IPS-NIHi7 (cell line): ENCODE measurements around the gene CSTB.
"Not testable (repeated sequence)": the region's sequence is repeated elsewhere in the genome, so short reads cannot be mapped to it uniquely, and the experiment has no call there.

Experiments used
- DNase-seq: peaks from one replicate; pipeline ENCODE4 v3.0.0; 2012; ENCODE audit warnings: mixed read lengths; ENCODE audit errors: extremely low spot score

CSTB gene, protein sequence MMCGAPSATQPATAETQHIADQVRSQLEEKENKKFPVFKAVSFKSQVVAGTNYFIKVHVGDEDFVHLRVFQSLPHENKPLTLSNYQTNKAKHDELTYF

DNA sequence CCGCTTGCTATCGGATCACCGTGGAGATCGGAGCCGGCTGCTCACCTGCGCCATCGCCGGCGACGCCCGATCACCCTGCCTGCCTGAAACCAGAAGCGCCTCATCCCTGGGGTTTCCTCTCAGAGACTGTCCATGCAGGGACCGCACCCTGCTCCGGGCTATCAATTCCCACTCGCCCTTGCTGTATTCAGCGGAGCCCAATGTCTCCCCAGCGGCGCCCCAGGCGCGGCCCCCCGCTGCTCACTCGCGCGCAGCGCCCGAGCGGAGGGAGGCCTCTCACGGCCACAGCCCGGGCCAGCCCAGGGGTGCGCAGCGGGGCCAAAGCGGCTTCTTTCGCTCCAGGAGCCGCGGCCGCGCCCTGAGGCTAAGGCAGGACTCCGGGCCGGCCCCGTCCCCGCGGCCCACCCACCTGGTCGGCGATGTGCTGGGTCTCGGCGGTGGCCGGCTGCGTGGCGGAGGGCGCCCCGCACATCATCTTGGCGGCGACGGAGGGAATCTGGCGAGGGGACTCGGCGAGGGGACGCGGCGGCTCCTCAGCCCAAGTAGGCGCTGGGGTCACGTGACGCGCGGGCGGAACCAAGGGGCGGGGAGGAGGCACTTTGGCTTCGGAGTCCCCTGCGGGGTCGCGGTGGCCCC, at the start of gene CSTB:
Gene CSTB, minus strand, starts transcription at position 514 of the 636 bp plus-strand sequence. Its CDS starts 39 bp downstream, at position 475.
- DNase-seq: peak; percentile 81

GRCh38 chr21:43825242-43825935, 49.3 kb upstream of the CSTB start:
- DNase-seq: no peak

DNA sequence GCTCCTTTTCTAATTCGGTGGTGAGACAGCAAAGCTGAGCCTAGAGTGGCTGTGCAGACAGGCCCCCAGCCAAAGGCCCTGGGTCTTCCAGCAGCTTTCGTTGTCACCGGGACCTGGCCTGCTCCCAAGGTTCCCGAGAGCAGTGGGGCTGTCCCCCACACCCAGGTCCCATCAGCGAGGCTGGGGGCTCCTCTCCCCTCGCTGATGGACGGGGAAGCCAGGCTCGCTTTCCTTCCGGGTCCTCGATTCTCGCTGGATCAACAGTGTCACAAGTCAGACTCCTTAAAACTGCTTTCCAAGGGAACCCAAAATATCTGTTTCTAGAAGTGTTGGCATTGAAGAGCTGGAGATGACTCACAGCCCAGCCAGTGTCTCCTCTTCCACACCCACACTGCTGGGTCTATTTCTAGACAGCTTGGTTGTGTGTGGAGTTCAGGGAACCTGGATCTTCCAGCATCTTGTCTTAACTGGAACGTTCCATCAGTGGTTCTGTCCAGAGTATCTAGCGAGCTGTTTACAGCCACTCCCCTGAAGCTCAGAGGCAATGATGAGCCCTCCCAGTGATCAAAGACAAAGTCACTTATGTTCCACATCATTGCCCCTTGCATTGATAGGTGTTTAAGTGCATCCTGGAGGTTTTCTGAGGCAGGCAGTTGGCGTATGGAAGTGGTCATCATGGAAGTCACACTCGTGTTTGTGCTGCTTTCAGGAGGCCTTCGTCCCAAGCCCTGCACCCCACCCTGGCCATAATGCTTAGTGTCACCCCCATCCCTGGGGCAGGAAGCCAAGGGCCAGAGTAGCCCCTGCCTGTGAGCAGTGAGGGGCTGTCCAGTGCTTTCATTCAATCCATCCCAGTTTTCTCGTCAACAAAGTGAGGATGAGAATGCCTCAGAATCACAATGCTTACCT, 48.5 kb upstream of the CSTB start:
- no peak for DNase-seq

- not testable (repeated sequence) for DNase-seq
Observed at GRCh38 chr21:43822741-43823140, 46.6 kb upstream of the CSTB start.

DNA sequence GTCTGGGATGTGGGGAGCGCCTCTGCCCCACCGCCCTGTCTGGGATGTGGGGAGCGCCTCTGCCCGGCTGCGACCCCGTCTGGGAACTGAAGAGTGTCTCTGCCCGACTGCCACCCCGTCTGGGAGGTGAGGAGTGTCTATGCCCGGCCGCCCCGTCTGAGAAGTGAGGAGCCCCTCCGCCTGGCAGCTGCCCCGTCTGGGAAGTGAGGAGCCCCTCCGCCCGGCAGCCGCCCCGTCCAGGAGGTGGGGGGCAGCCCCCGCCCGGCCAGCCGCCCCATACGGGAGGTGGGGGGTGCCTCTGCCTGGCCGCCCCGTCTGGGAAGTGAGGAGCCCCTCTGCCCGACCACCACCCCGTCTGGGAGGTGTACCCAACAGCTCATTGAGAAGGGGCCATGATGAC, 46.1 kb upstream of the CSTB start:
- not testable (repeated sequence) for DNase-seq

GRCh38 chr21:43820466-43820865, 44.4 kb upstream of the CSTB start:
- no peak for DNase-seq

DNA sequence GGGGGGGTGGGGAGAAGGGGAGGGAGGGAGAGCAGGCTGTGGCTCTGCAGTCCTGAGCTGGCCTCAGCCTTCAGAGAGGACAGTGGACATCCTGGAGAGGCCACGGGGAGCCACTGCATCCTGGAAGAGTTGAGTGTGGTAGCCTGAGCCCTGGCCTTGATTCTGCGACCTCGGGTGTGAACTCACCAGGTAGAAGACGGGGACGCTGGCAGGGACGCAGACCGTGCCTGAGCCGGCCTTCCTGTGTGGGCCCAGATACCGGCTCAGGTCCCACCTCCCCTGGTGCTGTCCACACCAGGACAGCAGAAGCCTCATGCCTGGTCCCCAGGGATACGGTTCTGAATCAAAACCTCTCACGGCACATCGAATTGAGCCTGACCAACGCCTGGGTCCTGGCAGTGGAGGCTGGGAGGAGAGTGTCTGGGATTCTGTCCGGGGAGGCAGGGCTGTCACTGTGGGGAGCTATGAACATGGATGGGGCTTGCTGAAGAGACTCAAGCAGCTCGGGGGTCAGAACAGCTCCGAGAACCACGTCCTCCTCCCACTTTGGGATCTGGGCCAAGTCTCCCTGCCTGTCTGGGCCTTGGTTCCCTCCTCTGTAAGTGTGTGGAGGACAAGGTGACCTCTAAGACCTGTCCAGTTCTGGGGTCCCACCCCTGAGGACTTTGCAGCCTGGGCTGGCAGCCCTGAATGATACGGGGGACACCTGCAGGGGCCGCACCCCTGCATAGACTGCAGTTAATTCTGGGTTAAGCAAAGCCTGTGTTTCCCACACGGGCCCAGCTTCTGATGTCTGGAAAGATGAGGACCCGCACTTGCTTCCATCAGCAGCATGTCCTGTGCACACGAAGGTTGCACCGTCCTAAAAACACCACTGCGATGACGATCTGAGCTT, 43.6 kb upstream of the CSTB start:
- DNase-seq: no peak

- DNase-seq: no peak
Observed at GRCh38 chr21:43818685-43819084, 42.6 kb upstream of the CSTB start.

DNA sequence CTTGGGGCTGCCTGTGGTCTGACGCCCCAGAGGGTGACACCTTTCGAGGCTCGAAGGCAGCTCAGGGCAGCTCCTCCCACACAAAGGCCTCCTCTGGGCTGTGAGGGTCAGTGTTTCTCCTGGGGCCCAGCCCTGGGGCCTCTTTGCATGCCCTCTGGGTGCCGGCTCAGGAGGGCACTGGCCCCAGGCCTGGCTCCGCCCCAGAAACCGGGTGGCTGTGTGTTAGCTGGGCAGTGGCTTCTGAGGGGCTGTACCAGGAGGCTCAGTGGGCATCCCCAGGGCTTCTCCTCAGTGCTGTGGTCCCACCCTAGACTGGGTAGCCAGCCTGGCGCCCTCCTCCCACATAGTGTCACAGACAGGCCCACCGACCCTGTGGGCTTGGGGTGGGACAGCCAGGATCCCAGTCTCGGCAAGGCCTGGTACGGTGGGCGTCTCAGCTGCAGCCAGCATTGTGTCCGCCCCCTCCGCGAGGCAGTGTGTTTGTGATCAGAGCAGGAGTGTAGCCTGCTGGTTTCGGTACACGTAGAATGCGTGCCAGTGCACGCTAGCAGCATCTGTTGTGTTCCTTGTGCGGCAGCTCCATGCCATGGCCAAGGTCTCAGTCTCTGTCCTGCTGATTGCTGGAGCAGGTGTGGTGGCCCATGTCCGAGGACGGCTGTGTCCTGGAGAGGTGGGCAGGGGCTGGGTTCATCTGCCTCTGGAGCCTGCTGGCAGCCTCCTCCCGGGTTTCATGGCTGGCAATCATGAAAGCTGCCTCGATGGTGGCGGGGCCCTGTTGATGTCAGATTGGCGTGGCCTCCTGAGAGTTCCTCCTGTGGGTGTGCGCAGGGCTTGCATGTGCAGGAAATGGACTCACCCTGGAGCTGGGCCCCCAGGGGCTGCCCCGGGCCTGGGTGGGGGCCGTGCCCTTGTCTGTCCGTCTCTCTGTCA, 41.3 kb upstream of the CSTB start:
- DNase-seq: no peak

DNA sequence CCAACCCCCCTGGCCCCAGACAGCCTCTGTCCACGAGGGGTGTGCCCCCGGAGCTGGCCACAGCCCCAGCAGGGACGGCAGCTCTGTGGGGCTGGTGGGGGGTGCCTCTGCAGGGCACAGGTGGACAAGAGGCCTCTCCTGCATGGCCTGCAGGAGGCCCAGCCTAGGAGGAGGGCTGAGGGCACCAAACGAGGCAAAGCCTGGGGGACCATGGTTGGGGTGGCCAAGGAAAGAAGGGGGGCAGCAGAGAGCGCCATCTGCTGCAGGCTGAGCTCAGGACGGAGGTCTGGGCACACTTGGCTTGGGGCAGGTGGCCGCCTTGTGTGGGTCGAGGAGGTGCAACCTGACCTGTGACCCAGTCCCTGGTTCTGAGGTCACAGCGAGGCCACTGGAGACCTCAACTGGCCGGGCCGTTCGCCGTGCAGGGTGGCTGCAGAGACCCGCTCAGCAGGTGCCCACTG, 40.5 kb upstream of the CSTB start:
- DNase-seq: no peak

- DNase-seq: no peak
Observed at GRCh38 chr21:43815991-43816390, 39.9 kb upstream of the CSTB start.

DNA sequence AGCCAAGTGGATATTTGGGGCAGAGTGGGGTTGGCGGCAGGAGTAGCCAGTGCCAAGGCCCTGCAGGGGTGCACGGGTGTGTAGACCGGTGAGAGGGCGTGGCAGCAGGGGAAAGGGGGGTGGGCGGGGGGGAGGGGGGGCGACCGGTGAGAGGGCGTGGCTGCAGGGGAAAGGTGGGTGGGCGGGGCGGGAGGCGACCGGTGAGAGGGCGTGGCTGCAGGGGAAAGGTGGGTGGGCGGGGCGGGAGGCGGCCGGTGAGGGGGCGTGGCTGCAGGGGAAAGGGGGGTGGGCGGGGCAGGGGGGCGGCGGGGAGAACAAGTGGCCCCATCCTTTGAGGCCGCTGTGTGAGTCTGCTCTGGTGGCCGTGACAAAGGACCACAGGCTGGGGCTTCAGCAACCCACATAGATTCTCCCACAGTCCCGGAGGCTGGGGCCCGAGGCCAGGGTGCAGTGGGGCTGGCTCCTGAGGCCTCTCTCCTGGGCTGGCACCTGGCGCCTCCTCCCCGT, 39.1 kb upstream of the CSTB start:
- DNase-seq: peak; percentile 88

- DNase-seq: no peak
Observed at GRCh38 chr21:43814215-43815106, 38.4 kb upstream of the CSTB start.

DNA sequence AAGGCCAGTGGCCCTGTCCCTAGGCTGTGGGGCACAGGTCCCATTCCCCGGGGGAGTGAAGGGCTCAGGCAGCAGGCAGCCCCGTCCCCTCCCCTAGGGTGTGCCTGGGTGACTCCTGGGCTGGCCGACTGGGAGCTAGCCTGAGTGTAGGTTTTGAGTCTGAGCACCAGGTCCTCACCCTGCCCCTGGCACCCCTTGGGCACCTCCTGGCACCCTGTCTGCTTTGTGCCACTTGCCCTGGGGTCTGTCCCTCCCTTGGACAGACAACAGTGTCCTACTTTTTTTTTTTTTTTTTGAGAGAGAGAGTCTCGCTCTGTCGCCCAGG, 37.5 kb upstream of the CSTB start:
- no peak for DNase-seq

DNA sequence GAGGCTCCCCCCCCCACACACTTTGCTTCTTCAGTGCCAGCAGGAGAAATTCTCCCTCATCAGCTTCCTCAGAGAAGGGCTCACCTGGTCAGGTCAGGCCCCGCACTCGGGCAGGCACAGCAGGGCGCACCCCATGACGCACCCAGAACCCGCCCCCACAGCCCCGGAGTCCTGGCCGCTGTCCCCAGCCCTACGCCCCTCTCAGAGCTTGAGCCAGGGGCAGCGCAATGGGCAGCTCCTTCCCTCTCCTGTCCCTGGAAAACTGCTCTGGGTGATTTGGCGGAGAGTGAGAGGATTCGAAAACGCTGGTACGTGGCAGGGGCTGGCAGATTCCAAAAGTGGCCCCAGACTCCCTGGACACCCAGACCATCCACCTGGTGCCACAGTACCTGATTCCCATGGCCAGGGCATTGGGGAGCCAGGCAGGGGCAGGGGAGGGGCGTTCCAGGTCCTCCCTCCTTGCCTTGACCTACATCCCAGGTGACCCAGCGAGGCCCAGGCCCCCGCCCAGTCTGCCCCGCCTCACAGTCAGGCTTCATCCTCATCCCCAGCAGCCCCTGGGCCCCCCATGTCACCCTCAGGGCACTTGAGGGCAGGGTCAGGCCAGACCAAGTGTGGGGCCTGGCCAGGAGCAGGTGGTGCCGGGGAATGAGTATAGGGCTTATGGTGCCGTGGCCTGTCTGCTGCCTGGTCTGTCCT, 37.0 kb upstream of the CSTB start:
- DNase-seq: no peak

DNA sequence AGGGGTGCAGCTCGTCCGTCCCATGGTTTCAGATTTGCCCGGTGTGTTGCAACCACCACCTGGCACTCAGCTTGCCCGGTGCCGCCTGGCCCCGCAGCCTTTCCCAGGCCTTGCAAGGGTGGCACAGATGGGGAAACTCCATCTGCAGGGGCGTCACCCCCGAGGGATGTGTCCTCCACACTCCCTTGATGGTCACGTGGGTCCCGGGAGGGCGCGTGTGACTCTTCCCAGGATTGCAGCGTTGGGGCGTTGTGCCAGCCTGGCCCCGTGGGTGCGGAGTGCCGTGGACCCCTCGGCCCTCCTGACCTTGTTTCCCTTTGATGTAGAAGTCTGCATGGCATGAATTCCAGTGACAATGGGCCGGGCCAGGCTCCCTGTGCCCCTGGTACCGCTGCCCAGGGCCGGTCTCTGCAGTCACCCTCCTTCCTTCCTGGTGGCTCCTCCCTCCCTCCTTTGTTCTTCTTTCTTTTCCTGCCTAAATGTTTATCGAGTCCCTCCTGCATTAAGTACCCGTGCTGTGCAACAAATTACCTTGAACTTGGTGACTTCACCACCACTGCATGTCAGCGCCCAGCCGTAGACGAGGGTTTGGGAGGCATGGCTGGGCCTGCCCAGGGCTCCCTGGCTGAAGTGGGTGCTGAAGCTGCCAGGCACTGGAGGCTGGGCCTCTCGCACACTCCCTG, 36.2 kb upstream of the CSTB start:
- DNase-seq: no peak

GRCh38 chr21:43811262-43812105, 35.4 kb upstream of the CSTB start:
- no peak for DNase-seq
